Measurements from ENCODE around the gene FSCN2. TPM values are rescaled to one million over a fixed set of nuclear protein-coding genes. Genes with fewer than 3 reads are reported as not detected.

Gene FSCN2
- total RNA-seq, 1 experiment from 2014 or later: 0.31 TPM

- DNase-seq (ENCODE audit: low spot score): no peak
These were observed 6.8 kb downstream of the FSCN2 start for GRCh38 chr17:81535007-81535328.

More at GRCh38 chr17:81535007-81535328, 6.8 kb downstream of the FSCN2 start:
- ATAC-seq: no peak
- H3K4me1 Mint-ChIP-seq: no peaks in the 10 kb centered on the region
- POLR2A ChIA-PET: no interaction called here
- CTCF ChIA-PET: no interaction called here
- TF ChIP-seq JUN (CRISPR knock-in tag; IDR thresholded peaks at IDR 0.05) (no peak), ZNF532 (CRISPR knock-in tag; IDR thresholded peaks at IDR 0.05; ENCODE audit: borderline replicate concordance) (no peak), ZNF219 (CRISPR knock-in tag; IDR thresholded peaks at IDR 0.05; ENCODE audit: borderline replicate concordance) (no peak), TCF7 (CRISPR knock-in tag; IDR thresholded peaks at IDR 0.05; ENCODE audit: low read depth) (no peak), USF2 (CRISPR knock-in tag; IDR thresholded peaks at IDR 0.05) (no peak), FOXK1 (CRISPR knock-in tag; IDR thresholded peaks at IDR 0.05) (no peak), ZNF416 (CRISPR knock-in tag; IDR thresholded peaks at IDR 0.05) (no peak), E2F5 (CRISPR knock-in tag; IDR thresholded peaks at IDR 0.05) (no peak), E2F4 (CRISPR knock-in tag; IDR thresholded peaks at IDR 0.05; ENCODE audit: borderline replicate concordance, low read depth) (no peak), PREB (CRISPR knock-in tag; IDR thresholded peaks at IDR 0.05; ENCODE audit: borderline replicate concordance) (no peak), ZNF263 (CRISPR knock-in tag; IDR thresholded peaks at IDR 0.05; ENCODE audit: low read depth) (no peak), SMAD3 (CRISPR knock-in tag; IDR thresholded peaks at IDR 0.05; ENCODE audit: borderline replicate concordance) (no peak), USF1 (CRISPR knock-in tag; IDR thresholded peaks at IDR 0.05) (no peak), TP53 (CRISPR knock-in tag; IDR thresholded peaks at IDR 0.05) (no peak), GABPB1 (CRISPR knock-in tag; IDR thresholded peaks at IDR 0.05) (no peak), ATF1 (CRISPR knock-in tag; IDR thresholded peaks at IDR 0.05) (no peak)
- H3K27me3 Mint-ChIP-seq (ENCODE audit: low read depth): peaks cover 23% of the 10 kb centered on the region
- H3K4me3 Mint-ChIP-seq: no peak overlapping the region
- H3K27ac Mint-ChIP-seq: no peak overlapping the region
- H3K9me3 Mint-ChIP-seq: no peaks in the 10 kb centered on the region
- no peaks in the 10 kb centered on the region for H3K36me3 Mint-ChIP-seq
